C4-2B (cell line): ENCODE measurements around the gene NAPA.

Experiments
- ZFX ChIP-seq: fragments of 450-650 bp; IDR thresholded peaks from 2 replicates; pipeline ENCODE4 v1.6.1; 2017
- TF ChIP-seq, protein P1 (sequence below): fragments of 450-650 bp; conservative IDR thresholded peaks from 2 replicates; pipeline ENCODE4 v1.5.1; 2017; ENCODE audit warnings: mild to moderate bottlenecking

DNA sequence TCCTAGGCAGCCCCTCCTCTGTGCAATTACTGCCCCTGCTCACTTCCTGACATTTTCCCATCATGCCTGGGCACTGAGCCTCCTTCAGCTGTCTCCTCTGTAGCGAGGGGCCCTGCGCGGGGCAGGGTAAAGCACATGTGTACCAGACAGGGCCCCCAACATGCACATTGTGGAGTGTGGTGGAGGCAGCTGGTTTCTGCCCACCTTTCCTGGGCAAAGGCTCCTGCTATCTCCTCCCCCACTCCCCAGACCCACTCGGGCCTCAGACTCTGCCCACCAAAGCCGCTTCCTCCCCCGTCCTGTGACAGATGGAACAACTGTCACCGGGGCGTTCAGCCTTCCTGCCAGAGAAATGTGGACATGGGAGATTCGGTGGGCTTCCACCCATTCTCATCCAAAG lies 28.0 kb downstream of the NAPA start:
- TF ChIP-seq, protein P1, sequence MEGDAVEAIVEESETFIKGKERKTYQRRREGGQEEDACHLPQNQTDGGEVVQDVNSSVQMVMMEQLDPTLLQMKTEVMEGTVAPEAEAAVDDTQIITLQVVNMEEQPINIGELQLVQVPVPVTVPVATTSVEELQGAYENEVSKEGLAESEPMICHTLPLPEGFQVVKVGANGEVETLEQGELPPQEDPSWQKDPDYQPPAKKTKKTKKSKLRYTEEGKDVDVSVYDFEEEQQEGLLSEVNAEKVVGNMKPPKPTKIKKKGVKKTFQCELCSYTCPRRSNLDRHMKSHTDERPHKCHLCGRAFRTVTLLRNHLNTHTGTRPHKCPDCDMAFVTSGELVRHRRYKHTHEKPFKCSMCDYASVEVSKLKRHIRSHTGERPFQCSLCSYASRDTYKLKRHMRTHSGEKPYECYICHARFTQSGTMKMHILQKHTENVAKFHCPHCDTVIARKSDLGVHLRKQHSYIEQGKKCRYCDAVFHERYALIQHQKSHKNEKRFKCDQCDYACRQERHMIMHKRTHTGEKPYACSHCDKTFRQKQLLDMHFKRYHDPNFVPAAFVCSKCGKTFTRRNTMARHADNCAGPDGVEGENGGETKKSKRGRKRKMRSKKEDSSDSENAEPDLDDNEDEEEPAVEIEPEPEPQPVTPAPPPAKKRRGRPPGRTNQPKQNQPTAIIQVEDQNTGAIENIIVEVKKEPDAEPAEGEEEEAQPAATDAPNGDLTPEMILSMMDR, result no peak
- TF ChIP-seq ZFX, result no peak
